ENCODE results near the gene MOK.

MOK gene

GRCh38 chr14:102222751-102223150 is 82.2 kb downstream of the MOK start:
- no peak for DNase-seq

- DNase-seq: no peak
Observed at GRCh38 chr14:102222009-102222575, 82.9 kb downstream of the MOK start.

- DNase-seq: no peak
Observed at GRCh38 chr14:102221026-102221425, 83.9 kb downstream of the MOK start.

GRCh38 chr14:102220031-102220430 is 84.9 kb downstream of the MOK start:
- no peak for DNase-seq

- DNase-seq: no peak
Observed at GRCh38 chr14:102219316-102219715, 85.6 kb downstream of the MOK start.

- DNase-seq: no peak
Observed at GRCh38 chr14:102218688-102219087, 86.3 kb downstream of the MOK start.

GRCh38 chr14:102217987-102218421 is 87.0 kb downstream of the MOK start:
- no peak for DNase-seq

- no peak for DNase-seq
Observed at GRCh38 chr14:102217399-102217798, 87.6 kb downstream of the MOK start.

GRCh38 chr14:102215576-102216250 is 89.3 kb downstream of the MOK start:
- DNase-seq: no peak

- DNase-seq: no peak
Observed at GRCh38 chr14:102215071-102215470, 89.9 kb downstream of the MOK start.

GRCh38 chr14:102213984-102214658 is 90.8 kb downstream of the MOK start:
- DNase-seq: no peak

- DNase-seq: no peak
Observed at GRCh38 chr14:102213470-102213869, 91.5 kb downstream of the MOK start.

GRCh38 chr14:102212845-102213244 is 92.1 kb downstream of the MOK start:
- no peak for DNase-seq

GRCh38 chr14:102212356-102212755 is 92.6 kb downstream of the MOK start:
- no peak for DNase-seq

- DNase-seq: no peak
Observed at GRCh38 chr14:102211240-102211639, 93.7 kb downstream of the MOK start.

GRCh38 chr14:102210421-102211042 is 94.4 kb downstream of the MOK start:
- DNase-seq: no peak

- DNase-seq: no peak
Observed at GRCh38 chr14:102209224-102209966, 95.6 kb downstream of the MOK start.

- no peak for DNase-seq
Observed at GRCh38 chr14:102208741-102209140, 96.2 kb downstream of the MOK start.

- no peak for DNase-seq
Observed at GRCh38 chr14:102207831-102208365, 97.1 kb downstream of the MOK start.

- DNase-seq: no peak
Observed at GRCh38 chr14:102206918-102207317, 98.0 kb downstream of the MOK start.

- no peak for DNase-seq
Observed at GRCh38 chr14:102205560-102205959, 99.4 kb downstream of the MOK start.

GRCh38 chr14:102203382-102203781 is 101.6 kb downstream of the MOK start:
- DNase-seq: no peak

GRCh38 chr14:102202944-102203343 is 102.0 kb downstream of the MOK start:
- DNase-seq: no peak

All from activated naive CD4-positive, alpha-beta T cell (primary cell).